GM12872 (cell line): ENCODE results near the gene MAPKAP1.

ENCODE experiments used
- CTCF ChIP-seq: IDR thresholded peaks from 3 replicates; pipeline ENCODE4 v1.5.1; 2011; ENCODE audit warnings: low read depth, mild to moderate bottlenecking, low read length, moderate library complexity; ENCODE audit not compliant: insufficient read depth

Gene MAPKAP1

GRCh38 chr9:125493384-125493783 is 213.6 kb downstream of the MAPKAP1 start:
- no peak for TF ChIP-seq CTCF

GRCh38 chr9:125492719-125493118 is 214.3 kb downstream of the MAPKAP1 start:
- no peak for TF ChIP-seq CTCF

GRCh38 chr9:125487842-125488241 is 219.2 kb downstream of the MAPKAP1 start:
- no peak for TF ChIP-seq CTCF

GRCh38 chr9:125486576-125486975 is 220.4 kb downstream of the MAPKAP1 start:
- TF ChIP-seq CTCF: no peak

- no peak for TF ChIP-seq CTCF
Observed at GRCh38 chr9:125486152-125486508, 220.9 kb downstream of the MAPKAP1 start.

GRCh38 chr9:125485471-125486151 is 221.4 kb downstream of the MAPKAP1 start:
- TF ChIP-seq CTCF: no peak

GRCh38 chr9:125484350-125485282 is 222.4 kb downstream of the MAPKAP1 start:
- TF ChIP-seq CTCF: no peak
